ENCODE results near the gene NT5C1B. TPM values are rescaled to one million over a fixed set of nuclear protein-coding genes. Genes with fewer than 3 reads are reported as not detected.

Gene NT5C1B
- not detected in 2 replicates for total RNA-seq

GRCh38 chr2:18589354-18589753 lies at the start of gene NT5C1B:
TSS of gene NT5C1B (minus strand) at chr2:18589569. CDS start at chr2:18589468, 101 bp downstream.

GRCh38 chr2:18560031-18560796 lies 29.2 kb downstream of the NT5C1B start, which contains the start of gene RDH14:
TSS of gene RDH14 (minus strand) at chr2:18560653. CDS start at chr2:18560572, 81 bp downstream.

Other genes with a start within 250 kb of the NT5C1B start
- 30.1 and 30.9 TPM in 2 replicates for gene RDH14, start 28.9 kb downstream of the NT5C1B start, total RNA-seq